ENCODE data around the gene CARD19.

DNA sequence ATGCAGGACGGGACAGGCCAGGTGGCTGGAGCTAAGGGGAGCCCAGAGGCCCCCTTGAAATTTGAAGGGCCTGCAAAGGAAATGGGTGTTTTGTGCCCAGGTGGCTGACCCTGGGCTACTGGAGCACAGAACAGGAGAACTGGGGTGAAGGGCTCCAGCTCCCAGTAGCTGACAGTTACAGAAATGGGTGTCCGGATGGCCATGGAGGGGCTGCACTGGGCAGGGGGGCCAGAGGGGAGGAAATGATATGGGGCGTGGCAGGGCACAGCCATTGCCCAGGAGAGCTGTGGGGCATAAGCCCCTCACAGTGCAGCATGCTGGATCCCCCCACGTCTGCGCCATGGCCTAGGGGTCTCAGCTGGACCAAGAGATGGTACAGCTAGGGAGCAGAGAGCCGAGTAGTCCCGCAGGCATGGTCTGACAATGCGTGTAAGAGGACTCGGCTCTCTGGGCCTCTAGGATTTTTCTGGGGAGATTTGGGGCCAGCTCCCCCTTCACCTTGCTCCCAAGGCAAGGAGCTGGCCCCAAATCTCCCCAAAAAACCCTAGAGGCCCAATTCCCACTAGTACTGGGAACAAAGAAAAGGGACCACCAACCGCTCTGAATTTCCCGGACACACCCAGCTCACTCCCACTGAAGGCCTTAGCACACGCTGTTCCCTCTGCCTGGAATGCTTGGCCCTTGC is 7.9 kb upstream of the CARD19 start:
- TF ChIP-seq EZH2 (IDR thresholded peaks at IDR 0.05; ENCODE audit: insufficient read depth, poor library complexity, severe bottlenecking) (no peak), EZH2phosphoT487 (IDR thresholded peaks at IDR 0.05; ENCODE audit: insufficient read depth, low read depth) (no peak)
